RWPE2 (cell line): ENCODE data around the gene GGN.

ENCODE experiments used
- ATAC-seq: fragments of 200-7000 bp; cut with Tn5 transposase; 3 replicates; pipeline ENCODE4 v1.9.1; 2021; ENCODE audit warnings: low read depth
- DNase-seq: peaks from one replicate; pipeline ENCODE4 v3.0.0-alpha.2; 2020; ENCODE audit warnings: low spot score
- H3K27ac ChIP-seq: fragments of 450-650 bp; 2 replicates; pipeline ENCODE4 v1.5.1; 2017; ENCODE audit warnings: mild to moderate bottlenecking; ENCODE audit not compliant: poor library complexity, severe bottlenecking
- H3K27me3 ChIP-seq: fragments of 250-450 bp; sonication (Bioruptor Pico); 2 replicates; pipeline ENCODE4 v1.5.1; 2021; ENCODE audit warnings: mild to moderate bottlenecking, moderate library complexity; ENCODE audit not compliant: insufficient read depth, poor library complexity, severe bottlenecking
- H3K36me3 ChIP-seq: fragments of 250-450 bp; sonication (Bioruptor Pico); 2 replicates; pipeline ENCODE4 v1.5.1; 2020; ENCODE audit warnings: low read depth, mild to moderate bottlenecking, moderate library complexity
- H3K4me1 ChIP-seq: fragments of 250-450 bp; sonication (Bioruptor Pico); 2 replicates; pipeline ENCODE4 v1.5.1; 2021; ENCODE audit warnings: mild to moderate bottlenecking, moderate library complexity; ENCODE audit not compliant: insufficient read depth, poor library complexity, severe bottlenecking
- H3K4me3 ChIP-seq: fragments of 250-450 bp; sonication (Bioruptor Pico); 2 replicates; pipeline ENCODE4 v1.5.1; 2021; ENCODE audit warnings: mild to moderate bottlenecking, moderate library complexity; ENCODE audit not compliant: severe bottlenecking
- H3K9me3 ChIP-seq: fragments of 250-450 bp; sonication (Bioruptor Pico); 2 replicates; pipeline ENCODE4 v1.5.1; 2021; ENCODE audit warnings: mild to moderate bottlenecking, moderate library complexity; ENCODE audit not compliant: severe bottlenecking
- CTCF ChIP-seq: fragments of 450-650 bp; IDR thresholded peaks from one replicate; pipeline ENCODE4 v1.5.1; 2017; ENCODE audit warnings: mild to moderate bottlenecking, moderate library complexity; ENCODE audit not compliant: poor library complexity, severe bottlenecking

Gene GGN

GRCh38 chr19:38402967-38403674 lies 15.3 kb upstream of the GGN start, which contains the start of gene FAM98C:
TSS of gene FAM98C (plus strand) at chr19:38403093. CDS start at chr19:38403154, 61 bp downstream.
- no peaks in the 10 kb centered on the region for H3K4me1 ChIP-seq
- H3K36me3 ChIP-seq, result peaks cover 9% of the 10 kb centered on the region
- H3K27me3 ChIP-seq, result no peaks in the 10 kb centered on the region
- peak within 1 kb of the TSS; percentile 97 for H3K4me3 ChIP-seq
- H3K27ac ChIP-seq, result peak within 1 kb of the TSS; percentile 29
- ATAC-seq (peak; percentile 94), DNase-seq (peak; percentile 95)
- no peaks in the 10 kb centered on the region for H3K9me3 ChIP-seq
- peak; percentile 97 for TF ChIP-seq CTCF

- no peak for TF ChIP-seq CTCF
- Histone ChIP-seq H3K27ac (no peak overlapping the region), H3K27me3 (no peaks in the 10 kb centered on the region), H3K4me1 (no peaks in the 10 kb centered on the region), H3K9me3 (no peaks in the 10 kb centered on the region), H3K36me3 (peaks cover 9% of the 10 kb centered on the region), H3K4me3 (peak overlapping the region; percentile 97)
- DNase-seq, result no peak
- ATAC-seq, result no peak
Observed at GRCh38 chr19:38402623-38402966, 14.8 kb upstream of the GGN start.

- no peak for DNase-seq
- no peak for ATAC-seq
- no peak for TF ChIP-seq CTCF
- no peaks in the 10 kb centered on the region for H3K27me3 ChIP-seq
- H3K4me3 ChIP-seq, result no peak overlapping the region
- no peak overlapping the region for H3K27ac ChIP-seq
- H3K4me1 ChIP-seq, result no peaks in the 10 kb centered on the region
- H3K9me3 ChIP-seq, result no peaks in the 10 kb centered on the region
- 0 out of 2 replicates have a peak, but pooled peaks cover under 1% of the 10 kb centered on the region for H3K36me3 ChIP-seq
Observed at GRCh38 chr19:38401148-38401547, 13.3 kb upstream of the GGN start.

- no peak for ATAC-seq
- Histone ChIP-seq H3K4me1 (no peaks in the 10 kb centered on the region), H3K9me3 (no peaks in the 10 kb centered on the region), H3K27me3 (no peaks in the 10 kb centered on the region), H3K4me3 (no peak overlapping the region), H3K36me3 (no peaks in the 10 kb centered on the region), H3K27ac (no peak overlapping the region)
- no peak for DNase-seq
- TF ChIP-seq CTCF, result no peak
Observed at GRCh38 chr19:38400361-38400760, 12.5 kb upstream of the GGN start.

GRCh38 chr19:38399537-38399936 lies 11.7 kb upstream of the GGN start:
- DNase-seq (no peak), ATAC-seq (no peak)
- no peak for TF ChIP-seq CTCF

More at GRCh38 chr19:38399537-38399936, 11.7 kb upstream of the GGN start:
- Histone ChIP-seq H3K36me3 (no peaks in the 10 kb centered on the region), H3K9me3 (no peaks in the 10 kb centered on the region), H3K4me1 (no peaks in the 10 kb centered on the region), H3K4me3 (no peak overlapping the region), H3K27me3 (no peaks in the 10 kb centered on the region), H3K27ac (no peak overlapping the region)
